SK-N-MC (cell line): ENCODE results near the gene INPP5D.
A peak's percentile ranks its signal among the peaks of the same experiment; 100 is the strongest.

Experiments used
- DNase-seq: peaks from one replicate; pipeline ENCODE4 v3.0.0-alpha.2; 2011; ENCODE audit warnings: low read depth, low spot score
- H3K27ac ChIP-seq: fragments of 200-600 bp; sonication (generic); 2 replicates; pipeline ENCODE4 v1.5.1; 2016; ENCODE audit warnings: mixed run types
- H3K36me3 ChIP-seq: fragments of 200-600 bp; sonication (generic); 2 replicates; pipeline ENCODE4 v1.6.1; 2017; ENCODE audit warnings: antibody characterized with exemption, low read length, mixed read lengths; ENCODE audit not compliant: insufficient read depth
- H3K4me3 ChIP-seq: fragments of 200-600 bp; sonication (generic); 2 replicates; pipeline ENCODE4 v1.5.1; 2016
- H3K9ac ChIP-seq: fragments of 200-600 bp; sonication (generic); 2 replicates; pipeline ENCODE4 v1.8.0; 2017; ENCODE audit warnings: mixed run types, mixed read lengths; ENCODE audit not compliant: insufficient read length
- H3K9me3 ChIP-seq: fragments of 200-600 bp; sonication (generic); 2 replicates; pipeline ENCODE4 v1.6.1; 2017; ENCODE audit warnings: low read depth, mild to moderate bottlenecking, antibody characterized with exemption, low read length, moderate library complexity, mixed read lengths
- EZH2 ChIP-seq: fragments of 200-600 bp; sonication (generic); IDR thresholded peaks from one replicate; pipeline ENCODE4 v1.6.1; 2017; ENCODE audit warnings: antibody characterized with exemption
- FOXP2 ChIP-seq: optimal IDR thresholded peaks from 2 replicates; pipeline ENCODE3; 2011; ENCODE audit warnings: mild to moderate bottlenecking, moderate library complexity; ENCODE audit not compliant: insufficient read depth; ENCODE audit errors: extremely low read length, control extremely low read depth
- POLR2AphosphoS5 ChIP-seq: IDR thresholded peaks from 2 replicates; pipeline ENCODE4 v1.6.1; 2012; ENCODE audit warnings: mild to moderate bottlenecking, low read depth, low read length, borderline replicate concordance

Gene INPP5D

DNA sequence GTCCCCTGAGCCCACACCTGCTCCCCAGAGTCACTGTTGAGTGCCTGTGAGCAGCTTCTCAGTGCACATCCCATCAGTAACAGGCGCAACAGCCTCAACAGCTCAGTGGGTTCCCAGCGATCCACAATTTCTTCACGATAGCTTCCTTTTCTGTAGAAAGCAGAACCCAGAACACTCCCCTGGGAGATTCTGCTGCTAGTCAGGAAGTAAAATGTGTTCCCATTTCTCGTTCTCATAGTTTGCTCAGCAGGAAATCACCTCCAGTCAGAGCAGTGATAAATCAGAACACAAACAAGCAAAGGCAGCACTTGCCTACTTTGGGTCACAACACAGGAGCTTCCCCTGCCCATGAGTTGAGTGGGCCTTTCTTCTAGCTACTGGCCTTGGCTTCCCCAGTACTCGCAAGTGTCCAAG lies 142.4 kb downstream of the INPP5D start:
- DNase-seq = peak; percentile 56
- Histone ChIP-seq H3K4me3 (no peak overlapping the region), H3K27ac (no peak overlapping the region), H3K9me3 (no peaks in the 10 kb centered on the region), H3K36me3 (no peaks in the 10 kb centered on the region), H3K9ac (no peak overlapping the region)
- TF ChIP-seq FOXP2 = no peak
- TF ChIP-seq EZH2 = no peak
- no peak for TF ChIP-seq POLR2AphosphoS5

GRCh38 chr2:233203060-233203459 lies 142.9 kb downstream of the INPP5D start:
- Histone ChIP-seq H3K4me3 (no peak overlapping the region), H3K36me3 (no peaks in the 10 kb centered on the region), H3K27ac (no peak overlapping the region), H3K9ac (no peak overlapping the region), H3K9me3 (no peaks in the 10 kb centered on the region)
- no peak for TF ChIP-seq EZH2
- TF ChIP-seq POLR2AphosphoS5 = no peak
- TF ChIP-seq FOXP2 = no peak
- DNase-seq = no peak

GRCh38 chr2:233204286-233204936 lies 144.3 kb downstream of the INPP5D start:
- H3K9ac ChIP-seq = no peak overlapping the region
- H3K4me3 ChIP-seq = no peak overlapping the region
- DNase-seq = no peak
- no peaks in the 10 kb centered on the region for H3K9me3 ChIP-seq
- no peak for TF ChIP-seq POLR2AphosphoS5
- no peak for TF ChIP-seq FOXP2
- no peak for TF ChIP-seq EZH2
- H3K27ac ChIP-seq = no peak overlapping the region
- H3K36me3 ChIP-seq = no peaks in the 10 kb centered on the region

DNA sequence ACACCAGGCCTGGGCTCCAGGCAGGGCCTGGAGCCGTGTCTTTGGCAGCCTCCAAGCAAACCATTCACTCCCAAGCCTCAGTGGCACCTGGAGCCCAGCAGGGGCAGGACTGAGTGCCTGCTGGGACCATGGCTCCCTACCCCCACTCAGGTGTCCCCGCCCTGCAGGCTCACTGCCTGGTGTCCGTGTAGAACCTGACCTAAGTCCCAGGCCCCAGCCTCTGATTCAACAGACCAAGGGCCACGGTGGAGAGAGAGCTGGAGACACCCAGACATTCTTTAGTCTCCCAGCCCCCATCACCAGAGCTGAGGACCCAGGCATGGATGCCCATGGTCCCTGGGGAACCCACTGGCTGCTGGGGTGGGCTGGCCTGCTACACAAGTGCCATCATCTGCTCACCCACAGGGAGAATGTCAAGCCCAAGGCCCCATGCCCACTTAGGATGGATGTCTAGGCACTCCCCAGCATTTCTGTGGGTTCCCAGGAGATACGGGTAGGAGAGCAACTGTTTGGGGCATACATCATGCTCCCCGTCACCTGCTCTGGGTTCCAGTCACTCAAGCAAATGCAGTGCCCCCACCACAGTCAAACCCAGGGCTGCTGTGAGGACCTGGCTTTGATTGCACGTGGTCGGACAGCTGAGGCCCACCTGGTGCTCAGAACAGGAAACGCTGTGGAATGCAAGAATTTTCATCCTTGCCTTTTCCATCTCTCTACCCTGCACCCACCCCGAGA lies 148.4 kb downstream of the INPP5D start:
- TF ChIP-seq FOXP2 = no peak
- no peak for TF ChIP-seq EZH2
- TF ChIP-seq POLR2AphosphoS5 = no peak
- no peak overlapping the region for H3K27ac ChIP-seq
- H3K36me3 ChIP-seq = no peaks in the 10 kb centered on the region
- H3K9me3 ChIP-seq = no peaks in the 10 kb centered on the region
- H3K9ac ChIP-seq = no peak overlapping the region
- no peak overlapping the region for H3K4me3 ChIP-seq
- no peak for DNase-seq

DNA sequence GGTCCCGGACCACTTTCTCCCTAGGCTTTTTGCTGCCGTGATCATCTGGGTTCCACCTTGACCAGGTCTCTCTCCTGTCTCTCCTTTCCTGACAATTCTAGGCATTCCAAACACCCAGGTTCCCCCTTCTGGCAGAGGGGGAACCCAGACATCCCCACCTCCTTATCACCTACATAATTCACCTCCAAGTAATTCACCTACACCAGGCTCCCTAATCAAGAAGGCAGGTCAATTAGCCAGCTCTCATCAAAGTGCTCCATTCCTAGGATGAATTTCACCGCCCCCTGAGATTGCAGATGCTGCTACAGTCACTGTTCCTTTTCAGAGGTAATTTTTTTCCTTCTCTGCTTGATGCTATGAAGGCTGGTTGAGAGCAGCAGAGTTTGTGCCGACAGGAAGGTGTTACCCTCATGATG lies 149.0 kb downstream of the INPP5D start:
- Histone ChIP-seq H3K27ac (0 out of 2 replicates have a peak overlapping the region, but pooled peaks have one; percentile 10), H3K4me3 (peak overlapping the region; percentile 41; the same call in 1 of the 2 replicates), H3K9ac (no peak overlapping the region), H3K36me3 (no peaks in the 10 kb centered on the region), H3K9me3 (no peaks in the 10 kb centered on the region)
- no peak for DNase-seq
- TF ChIP-seq FOXP2 = no peak
- no peak for TF ChIP-seq EZH2
- TF ChIP-seq POLR2AphosphoS5 = no peak

GRCh38 chr2:233209533-233210171 lies 149.5 kb downstream of the INPP5D start:
- DNase-seq = peak; percentile 72
- H3K9ac ChIP-seq = no peak overlapping the region
- no peaks in the 10 kb centered on the region for H3K9me3 ChIP-seq

GRCh38 chr2:233210281-233210680 lies 150.1 kb downstream of the INPP5D start:
- peak overlapping the region; percentile 75 for H3K27ac ChIP-seq
- H3K36me3 ChIP-seq = no peaks in the 10 kb centered on the region
- H3K9me3 ChIP-seq = no peaks in the 10 kb centered on the region
- no peak overlapping the region; the same call in 1 of the 2 replicates for H3K4me3 ChIP-seq
- no peak overlapping the region for H3K9ac ChIP-seq
- DNase-seq = no peak
- TF ChIP-seq FOXP2 (no peak), EZH2 (no peak), POLR2AphosphoS5 (no peak)

More at GRCh38 chr2:233209533-233210171, 149.5 kb downstream of the INPP5D start:
- Histone ChIP-seq H3K27ac (peak overlapping the region; percentile 75), H3K4me3 (peak overlapping the region; percentile 41), H3K36me3 (no peaks in the 10 kb centered on the region)
- TF ChIP-seq FOXP2 (no peak), POLR2AphosphoS5 (no peak), EZH2 (no peak)
